ENCODE data around the gene XYLT1.

Gene XYLT1

DNA sequence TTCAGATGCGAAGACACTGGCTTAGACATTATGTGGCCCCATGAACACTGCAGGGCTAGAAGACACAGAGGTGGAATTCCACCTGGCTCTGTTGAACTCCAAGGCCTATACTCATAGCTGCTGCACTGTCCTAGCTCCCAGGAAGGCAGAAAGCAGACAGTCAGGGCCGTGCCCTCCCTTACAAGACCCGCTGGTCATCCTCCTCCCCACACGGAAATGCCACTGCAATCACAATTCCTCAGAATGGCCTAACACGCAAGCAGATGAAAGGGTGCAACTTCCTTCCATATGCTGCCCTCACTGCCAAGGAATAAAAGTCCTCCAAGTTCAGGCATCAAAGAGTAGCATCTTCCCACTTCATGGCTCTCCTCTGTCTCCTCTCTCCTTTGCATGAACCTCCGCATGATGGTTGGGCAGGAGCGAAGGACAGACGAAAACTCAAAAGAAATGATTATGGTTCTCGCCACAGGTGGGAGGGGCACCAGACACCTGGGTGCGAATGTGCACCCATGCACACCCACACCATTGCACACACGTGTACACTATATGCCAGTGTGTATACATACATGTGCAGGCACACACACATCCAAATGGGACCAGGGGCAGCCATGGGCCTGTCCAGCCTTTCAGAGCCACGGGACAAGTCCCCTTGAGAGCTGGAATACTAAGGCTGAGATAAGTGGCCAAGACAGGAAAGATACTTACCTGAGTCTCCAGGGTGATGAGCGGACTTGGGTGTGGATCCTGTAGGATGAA, 113.3 kb downstream of the XYLT1 start:
- DNase-seq (no peak), ATAC-seq (no peak)

- DNase-seq = no peak
- no peak for ATAC-seq
Observed at GRCh38 chr16:17356243-17356933, 114.4 kb downstream of the XYLT1 start.

- no peak for DNase-seq
- no peak for ATAC-seq
Observed at GRCh38 chr16:17354685-17355084, 116.1 kb downstream of the XYLT1 start.

GRCh38 chr16:17354141-17354601, 116.6 kb downstream of the XYLT1 start:
- ATAC-seq (no peak), DNase-seq (no peak)

DNA sequence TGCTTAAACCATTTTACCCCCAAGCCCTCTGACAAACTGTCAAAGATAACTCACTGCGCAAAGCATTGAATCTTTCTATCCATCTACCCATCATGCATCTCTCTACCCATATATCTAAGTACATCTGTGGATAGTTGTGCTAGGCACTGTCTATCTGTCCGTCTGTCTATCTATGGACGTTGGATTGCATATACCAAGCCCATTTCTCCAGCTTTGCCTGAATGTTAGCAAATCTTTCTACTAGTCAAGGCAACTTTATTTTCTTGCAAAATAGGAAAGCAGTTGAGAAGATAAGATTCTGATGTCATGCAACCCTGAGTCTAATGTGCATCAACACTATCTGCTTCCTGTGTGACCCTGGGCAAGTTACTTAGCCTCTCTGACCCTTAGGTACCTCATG, 117.2 kb downstream of the XYLT1 start:
- DNase-seq (no peak), ATAC-seq (no peak)

- ATAC-seq (no peak), DNase-seq (no peak)
Observed at GRCh38 chr16:17351441-17352035, 119.2 kb downstream of the XYLT1 start.

DNA sequence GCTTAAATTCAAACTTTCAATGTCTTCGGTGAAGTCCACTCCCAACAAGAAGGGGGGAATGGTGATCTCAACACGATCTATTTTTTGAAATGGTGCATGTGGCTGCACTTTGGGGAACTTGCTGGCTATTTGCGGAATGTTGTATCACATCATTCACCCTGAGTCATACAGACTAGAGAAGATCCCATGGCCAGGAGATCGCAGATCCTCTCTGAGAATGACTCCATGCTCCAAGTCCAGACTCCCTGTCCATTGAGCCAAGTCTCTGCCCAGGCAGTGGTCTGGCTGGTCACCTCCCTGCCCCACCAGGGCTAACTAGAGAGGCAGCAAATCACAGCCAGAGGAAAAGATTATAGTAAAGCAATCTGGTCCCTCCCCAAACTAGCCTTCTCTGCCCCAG, 120.6 kb downstream of the XYLT1 start:
- ATAC-seq (no peak), DNase-seq (no peak)

DNA sequence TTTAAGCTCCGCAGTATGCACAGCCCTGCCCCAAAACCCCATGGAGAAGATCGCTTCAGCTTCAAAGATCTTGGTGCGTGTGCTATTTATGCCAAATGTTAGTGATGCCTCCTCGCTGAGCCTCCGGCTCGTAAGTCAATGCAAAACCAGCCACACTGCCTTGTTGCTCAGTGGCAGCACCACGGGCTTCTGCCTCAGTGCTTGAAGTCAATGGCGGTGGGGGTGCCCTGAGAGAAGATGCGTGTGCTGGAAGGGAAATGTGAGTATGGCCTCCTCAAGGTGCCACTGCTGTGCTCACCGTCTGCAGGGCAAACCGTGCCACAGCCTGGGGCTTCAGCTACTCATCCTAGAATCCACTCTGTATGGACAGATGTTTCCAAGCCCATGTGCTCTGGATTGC, 121.9 kb downstream of the XYLT1 start:
- DNase-seq (no peak), ATAC-seq (no peak)

GRCh38 chr16:17348042-17348783, 122.5 kb downstream of the XYLT1 start:
- no peak for DNase-seq
- no peak for ATAC-seq

DNA sequence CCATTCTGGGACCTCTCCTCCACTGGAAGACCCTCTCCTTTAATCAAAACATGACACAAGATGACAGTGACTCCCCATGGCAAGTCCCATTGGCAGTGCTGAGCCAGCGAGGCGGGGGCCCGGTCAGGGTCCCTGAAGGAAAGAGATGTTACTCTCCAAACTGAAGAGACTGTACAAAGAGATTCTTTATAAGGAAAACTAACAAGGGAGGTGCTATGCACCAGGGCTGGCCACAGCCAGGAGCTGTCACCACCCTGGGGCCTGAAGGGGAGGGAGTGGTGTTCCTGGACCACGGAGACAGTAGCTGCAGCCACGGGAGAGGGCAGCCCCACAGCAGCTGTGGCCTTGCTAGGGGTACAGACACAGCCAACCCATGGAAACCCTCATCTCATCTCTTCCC, 123.1 kb downstream of the XYLT1 start:
- no peak for DNase-seq
- no peak for ATAC-seq

DNA sequence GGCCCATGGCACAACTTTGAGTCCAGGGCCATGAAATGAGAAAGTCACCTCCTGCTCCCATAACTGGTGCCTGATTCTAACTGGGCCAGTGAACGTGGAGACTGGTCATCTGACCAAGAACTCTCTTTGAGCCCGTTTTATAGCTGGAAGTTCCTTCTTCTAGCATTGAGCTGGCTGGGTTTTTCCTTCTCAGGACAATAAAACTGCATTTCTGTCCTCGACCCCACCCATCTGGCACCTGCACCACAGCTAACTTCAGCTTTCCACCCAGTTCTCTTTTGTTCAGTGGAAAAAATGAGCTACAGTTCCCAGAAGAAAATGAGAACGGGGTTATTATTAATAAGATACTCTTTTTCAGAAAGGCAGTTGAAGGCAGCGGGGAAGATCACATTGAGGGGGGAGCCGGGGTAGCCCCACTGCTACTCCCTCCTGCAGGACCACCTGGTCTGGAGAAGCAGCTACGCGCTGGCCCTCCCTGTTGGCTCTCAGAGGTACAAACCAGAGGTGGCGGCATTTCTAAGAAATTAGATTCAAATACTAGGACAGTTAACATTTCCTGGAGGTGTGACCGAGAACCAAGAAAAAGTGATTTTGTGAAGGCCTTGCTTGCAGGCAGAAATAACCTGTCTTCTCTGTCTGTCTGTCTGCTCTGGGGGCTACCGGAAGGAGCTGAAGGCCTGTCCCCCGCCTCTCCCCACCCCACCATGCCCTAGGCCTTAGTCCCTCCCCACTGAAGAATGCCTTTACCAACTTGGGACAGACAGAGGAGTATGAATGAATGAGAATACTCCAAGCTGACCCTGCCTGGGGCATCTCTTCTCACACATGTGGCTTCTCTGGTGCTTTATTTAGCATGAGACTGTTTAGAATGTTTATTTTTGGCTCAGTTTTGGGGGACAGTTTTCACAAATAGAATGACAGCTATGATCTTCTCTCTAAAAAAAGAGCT, 123.9 kb downstream of the XYLT1 start:
- ATAC-seq (peak; percentile 58), DNase-seq (peak; percentile 51)

GRCh38 chr16:17345043-17345442, 125.7 kb downstream of the XYLT1 start:
- no peak for ATAC-seq

DNA sequence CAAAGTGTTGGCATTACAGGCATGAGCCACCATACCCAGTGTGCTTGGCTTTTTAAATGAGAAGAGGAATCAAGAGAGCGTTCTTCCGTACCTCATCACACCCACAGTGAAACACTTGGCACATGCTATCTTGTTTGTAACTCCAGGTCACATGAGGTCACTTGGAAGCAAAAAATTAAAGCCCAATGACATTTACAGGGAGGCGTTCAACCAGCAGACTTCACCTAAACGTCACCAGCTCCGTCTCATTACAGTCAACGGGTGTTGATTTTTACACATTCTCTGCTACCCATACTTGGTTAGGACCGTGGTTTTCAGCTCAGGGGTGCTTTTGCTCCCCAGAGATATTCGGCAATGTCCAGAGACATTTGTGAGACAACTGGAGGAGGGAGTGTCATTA, 127.0 kb downstream of the XYLT1 start:
- ATAC-seq (no peak), DNase-seq (no peak)

More at GRCh38 chr16:17345043-17345442, 125.7 kb downstream of the XYLT1 start:
- no peak for DNase-seq

DNA sequence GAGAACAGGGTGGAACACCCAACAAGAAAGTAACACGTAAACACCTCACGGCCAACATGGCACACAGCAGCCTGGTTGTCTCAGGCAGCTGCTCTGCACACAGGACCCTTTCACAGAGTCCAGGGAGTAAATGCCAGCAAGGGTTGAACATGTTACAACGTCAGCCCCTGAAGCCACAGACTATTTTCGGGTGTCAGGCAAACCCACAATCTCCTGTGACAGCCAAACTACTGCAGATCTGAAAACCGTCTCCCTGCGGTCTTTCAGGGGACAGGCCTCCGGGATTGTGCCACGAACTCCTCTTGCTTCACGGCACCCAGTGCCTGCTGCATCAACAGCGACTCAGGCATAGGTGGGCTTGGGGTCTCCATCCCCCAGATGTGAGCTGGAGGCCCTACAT, 127.7 kb downstream of the XYLT1 start:
- DNase-seq (peak; percentile 57), ATAC-seq (peak; percentile 65)

DNA sequence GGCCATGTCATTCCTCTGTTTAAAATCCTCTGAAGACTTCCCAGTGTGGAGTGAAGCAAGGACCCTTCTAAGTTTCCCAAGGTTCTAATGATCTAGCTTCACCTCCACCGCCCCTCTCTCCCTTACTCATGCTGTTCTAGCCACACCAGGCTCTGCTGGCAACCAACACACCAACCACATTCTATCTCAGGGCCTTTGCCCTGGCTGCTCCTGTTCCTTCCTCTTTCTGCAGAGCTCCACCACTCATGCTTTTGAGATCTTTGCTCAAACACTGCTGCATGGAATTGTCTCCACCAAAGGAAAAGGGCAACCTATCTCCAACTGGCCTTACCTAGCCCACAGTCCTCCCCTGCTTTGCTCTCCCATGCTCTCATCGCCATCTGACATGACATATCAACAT, 128.7 kb downstream of the XYLT1 start:
- ATAC-seq (no peak), DNase-seq (no peak)

DNA sequence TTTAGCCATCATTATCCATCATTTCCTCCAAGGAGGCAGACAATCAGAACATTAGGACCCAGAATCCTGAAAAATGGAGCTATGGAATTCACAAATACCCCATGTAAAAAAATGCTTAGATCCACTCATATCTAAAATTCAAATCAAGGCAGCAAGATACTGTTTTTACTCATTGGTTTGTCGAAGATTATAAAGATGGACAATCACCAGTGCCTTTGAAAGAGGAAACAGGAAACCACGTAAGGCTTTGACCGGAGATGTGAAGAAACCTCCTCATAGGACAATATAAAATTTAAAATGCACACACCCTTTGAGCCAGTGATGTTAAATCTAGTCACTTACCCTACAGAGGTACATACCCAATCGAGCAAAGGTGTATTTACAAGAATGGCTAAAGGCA, 130.0 kb downstream of the XYLT1 start:
- ATAC-seq (no peak), DNase-seq (no peak)

DNA sequence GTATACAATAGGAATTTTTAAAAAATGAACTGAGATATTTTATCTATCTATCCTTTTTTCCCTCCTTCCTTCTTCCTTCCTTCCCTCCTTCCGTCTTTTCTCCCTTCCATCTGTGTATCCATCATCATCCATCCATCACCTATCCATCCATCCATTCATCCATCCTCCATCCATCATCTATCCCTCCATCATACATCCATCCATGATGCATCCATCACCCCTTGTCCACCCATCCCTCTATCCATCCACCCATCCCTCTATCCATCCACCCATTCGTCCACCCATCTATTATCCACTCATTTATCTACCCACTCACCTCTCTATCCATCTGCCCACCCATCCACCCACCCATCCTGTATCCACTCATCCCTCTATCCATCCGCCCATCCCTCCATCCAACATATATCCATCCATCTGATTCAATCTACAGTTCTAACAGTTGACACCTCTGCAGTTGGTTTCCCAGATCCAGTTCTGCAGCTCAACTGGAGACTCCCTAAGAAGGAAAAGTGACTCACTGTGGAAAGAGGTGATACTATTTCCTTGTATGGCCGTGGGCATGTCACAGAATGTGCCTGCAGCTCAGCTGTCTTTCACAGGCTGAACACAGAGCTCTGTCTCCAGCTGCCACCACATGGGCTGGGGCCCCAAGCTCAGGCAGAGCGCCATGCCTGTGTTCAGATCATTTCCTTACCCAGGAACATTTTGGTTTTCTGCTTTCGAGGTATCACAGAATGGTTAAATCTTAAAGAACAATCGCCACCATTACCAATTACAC, 130.8 kb downstream of the XYLT1 start:
- no peak for DNase-seq
- ATAC-seq = no peak

DNA sequence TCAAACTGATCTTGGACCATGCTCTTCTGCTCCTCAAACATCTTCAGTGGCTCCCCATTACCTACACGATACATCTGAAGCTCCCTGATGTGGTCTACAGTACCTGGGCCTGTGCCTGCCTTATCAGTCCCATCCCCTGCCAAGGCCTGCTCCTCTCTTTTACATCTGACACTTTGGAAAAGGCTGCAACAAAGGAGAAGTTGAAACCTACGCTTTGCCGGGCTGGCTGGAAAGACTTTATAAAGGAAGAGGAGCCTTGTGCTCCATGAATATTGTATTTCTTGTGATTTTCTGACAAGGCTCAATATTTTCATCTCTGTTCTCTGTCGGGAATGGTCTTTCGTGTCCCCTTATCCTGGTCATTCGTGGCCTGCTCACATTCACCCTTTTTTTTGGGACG, 132.5 kb downstream of the XYLT1 start:
- DNase-seq (no peak), ATAC-seq (no peak)

GRCh38 chr16:17336530-17336900, 134.2 kb downstream of the XYLT1 start:
- no peak for ATAC-seq

DNA sequence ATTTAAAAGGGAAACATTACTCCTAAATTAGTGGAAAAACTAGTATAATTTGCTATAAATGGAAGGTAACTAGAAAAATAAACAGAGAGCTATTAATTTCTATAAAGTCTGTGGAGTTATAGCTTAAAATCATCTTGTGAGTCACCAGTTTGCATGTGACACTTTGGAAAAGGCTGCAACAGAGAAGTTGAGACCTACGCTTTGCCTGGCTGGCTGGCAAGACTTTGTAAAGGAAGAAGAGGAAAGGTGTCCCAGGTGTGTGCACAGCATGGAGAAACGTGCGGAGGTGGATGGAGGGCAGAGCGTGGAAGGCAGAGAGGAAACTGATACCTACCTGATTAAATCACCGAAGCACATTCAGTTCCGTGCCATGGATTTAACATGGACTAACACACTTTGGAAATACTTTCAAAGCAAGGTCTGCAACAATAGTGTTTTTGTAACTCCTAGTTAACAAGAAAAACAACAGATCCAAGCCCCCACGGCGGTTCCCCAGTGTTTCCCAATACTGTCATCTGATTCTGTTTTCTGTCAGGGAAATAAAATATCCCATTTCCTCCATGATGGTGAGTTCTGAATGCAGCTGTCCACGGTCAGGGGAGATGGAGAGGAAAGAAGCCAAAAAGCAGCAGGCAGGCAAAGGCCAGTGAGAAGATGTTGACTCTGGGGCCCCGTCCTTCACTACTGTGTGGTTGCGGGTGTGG, 134.8 kb downstream of the XYLT1 start:
- no peak for DNase-seq
- ATAC-seq = no peak

More at GRCh38 chr16:17336530-17336900, 134.2 kb downstream of the XYLT1 start:
- DNase-seq = no peak
